HL-60/S4 (cell line): ENCODE results near the gene PITPNC1.
"Not testable (repeated sequence)": the region's sequence is repeated elsewhere in the genome, so short reads cannot be mapped to it uniquely, and the experiment has no call there.

ENCODE experiments used
- in situ Hi-C: fragments of 300-500 bp; cut with MboI; formaldehyde crosslinking; loops from 2 replicates; pipeline ENCODE4 v1.14.3; 2022; ENCODE audit warnings: low sequenced_read_pairs

PITPNC1 gene

GRCh38 chr17:67392111-67392510, 15.0 kb downstream of the PITPNC1 start:
- in situ Hi-C loops = loop anchor here (5.0 kb wide), 1 partner anchor 80 kb away; no protein-coding TSS in a partner anchor

GRCh38 chr17:67393809-67394397, 16.8 kb downstream of the PITPNC1 start:
- in situ Hi-C loops = loop anchor here (5.0 kb wide), 1 partner anchor 78 kb away; no protein-coding TSS in a partner anchor

GRCh38 chr17:67399676-67400075, 22.6 kb downstream of the PITPNC1 start:
- in situ Hi-C loops = no loop called here

GRCh38 chr17:67400193-67400592, 23.1 kb downstream of the PITPNC1 start:
- in situ Hi-C loops = no loop called here

- in situ Hi-C loops = no loop called here
Measured at GRCh38 chr17:67401106-67401505, 24.0 kb downstream of the PITPNC1 start.

GRCh38 chr17:67401598-67402504, 24.8 kb downstream of the PITPNC1 start:
- in situ Hi-C loops = no loop called here

GRCh38 chr17:67403065-67403464, 26.0 kb downstream of the PITPNC1 start:
- in situ Hi-C loops = no loop called here

GRCh38 chr17:67403483-67403882, 26.4 kb downstream of the PITPNC1 start:
- in situ Hi-C loops = no loop called here

- in situ Hi-C loops = not testable (repeated sequence)
Measured at GRCh38 chr17:67408455-67408830, 31.4 kb downstream of the PITPNC1 start.

- in situ Hi-C loops = no loop called here
Measured at GRCh38 chr17:67411397-67411796, 34.3 kb downstream of the PITPNC1 start.

GRCh38 chr17:67412032-67412431, 35.0 kb downstream of the PITPNC1 start:
- in situ Hi-C loops = no loop called here

- in situ Hi-C loops = no loop called here
Measured at GRCh38 chr17:67412941-67413340, 35.9 kb downstream of the PITPNC1 start.

- in situ Hi-C loops = no loop called here
Measured at GRCh38 chr17:67413388-67413787, 36.3 kb downstream of the PITPNC1 start.

- in situ Hi-C loops = no loop called here
Measured at GRCh38 chr17:67414130-67414529, 37.0 kb downstream of the PITPNC1 start.

GRCh38 chr17:67414559-67414958, 37.5 kb downstream of the PITPNC1 start:
- in situ Hi-C loops = no loop called here

- in situ Hi-C loops = no loop called here
Measured at GRCh38 chr17:67415291-67415690, 38.2 kb downstream of the PITPNC1 start.

- in situ Hi-C loops = no loop called here
Measured at GRCh38 chr17:67417507-67417906, 40.4 kb downstream of the PITPNC1 start.

- in situ Hi-C loops = no loop called here
Measured at GRCh38 chr17:67420994-67421393, 43.9 kb downstream of the PITPNC1 start.

GRCh38 chr17:67421869-67422273, 44.8 kb downstream of the PITPNC1 start:
- in situ Hi-C loops = no loop called here

GRCh38 chr17:67422296-67422695, 45.2 kb downstream of the PITPNC1 start:
- in situ Hi-C loops = not testable (repeated sequence)

- in situ Hi-C loops = no loop called here
Measured at GRCh38 chr17:67422897-67423296, 45.8 kb downstream of the PITPNC1 start.

- in situ Hi-C loops = no loop called here
Measured at GRCh38 chr17:67425571-67426160, 48.6 kb downstream of the PITPNC1 start.
